Natural killer cell treated with Interleukin-12 subunit alpha and Interleukin-12 subunit beta and Interleukin-15 and Interleukin-18, amount 100 ng/mL, for 72 hours (primary cell): ENCODE measurements around the gene PARVA. TPM values are rescaled to one million over a fixed set of nuclear protein-coding genes. Genes with fewer than 3 reads are reported as not detected.

Source experiments
- ATAC-seq, 2 donors: fragments of 150-1000 bp; cut with Tn5 transposase in 1 of 2; sonication (Bioruptor Pico), chemical (Tn5 transposase) in 1 of 2; 2 replicates each; pipeline ENCODE4 v1.10.0; 2021
- DNase-seq: peaks from one replicate; pipeline ENCODE4 v3.0.0; 2022; ENCODE audit warnings: low spot score
- H3K27ac Mint-ChIP-seq, 2 donors: 1 replicate in 1 of 2; 2 replicates in 1 of 2; pipeline ENCODE4 v1.8.0; 2022; ENCODE audit warnings: mixed read lengths in 2 of 2, mild to moderate bottlenecking in 1 of 2, moderate library complexity in 1 of 2
- H3K27me3 Mint-ChIP-seq, 2 donors: 1 replicate in 1 of 2; 2 replicates in 1 of 2; pipeline ENCODE4 v1.8.0; 2022; ENCODE audit warnings: mixed read lengths in 2 of 2
- H3K36me3 Mint-ChIP-seq: one replicate; pipeline ENCODE4 v1.8.0; 2022; ENCODE audit warnings: mixed read lengths
- H3K4me1 Mint-ChIP-seq, 2 donors: 1 replicate in 1 of 2; 2 replicates in 1 of 2; pipeline ENCODE4 v1.8.0; 2022; ENCODE audit warnings: low read depth in 2 of 2, mixed read lengths in 2 of 2, mild to moderate bottlenecking in 1 of 2
- H3K4me3 Mint-ChIP-seq: one replicate; pipeline ENCODE4 v1.8.0; 2022; ENCODE audit warnings: mixed read lengths
- H3K9me3 Mint-ChIP-seq: 2 replicates; pipeline ENCODE4 v1.8.0; 2022; ENCODE audit warnings: mixed read lengths
- total RNA-seq, 2 donors: library from RNA; stranded (reverse); gene quantifications; one replicate each; pipeline ENCODE4 v1.2.3, GENCODE V29; 2022

PARVA gene
- total RNA-seq, 2 donors from 2014 or later, result not detected

- H3K9me3 Mint-ChIP-seq, result no peaks in the 10 kb centered on the region
- H3K36me3 Mint-ChIP-seq, result no peaks in the 10 kb centered on the region
- ATAC-seq (no peak), DNase-seq (no peak)
- no peaks in the 10 kb centered on the region for H3K4me1 Mint-ChIP-seq
- H3K4me3 Mint-ChIP-seq, result no peak overlapping the region
- no peak overlapping the region for H3K27ac Mint-ChIP-seq
- H3K27me3 Mint-ChIP-seq, result peaks cover 18 to 48% of the 10 kb centered on the region in 2 donors
Measured at GRCh38 chr11:12556155-12556554, 178.8 kb downstream of the PARVA start.

DNA sequence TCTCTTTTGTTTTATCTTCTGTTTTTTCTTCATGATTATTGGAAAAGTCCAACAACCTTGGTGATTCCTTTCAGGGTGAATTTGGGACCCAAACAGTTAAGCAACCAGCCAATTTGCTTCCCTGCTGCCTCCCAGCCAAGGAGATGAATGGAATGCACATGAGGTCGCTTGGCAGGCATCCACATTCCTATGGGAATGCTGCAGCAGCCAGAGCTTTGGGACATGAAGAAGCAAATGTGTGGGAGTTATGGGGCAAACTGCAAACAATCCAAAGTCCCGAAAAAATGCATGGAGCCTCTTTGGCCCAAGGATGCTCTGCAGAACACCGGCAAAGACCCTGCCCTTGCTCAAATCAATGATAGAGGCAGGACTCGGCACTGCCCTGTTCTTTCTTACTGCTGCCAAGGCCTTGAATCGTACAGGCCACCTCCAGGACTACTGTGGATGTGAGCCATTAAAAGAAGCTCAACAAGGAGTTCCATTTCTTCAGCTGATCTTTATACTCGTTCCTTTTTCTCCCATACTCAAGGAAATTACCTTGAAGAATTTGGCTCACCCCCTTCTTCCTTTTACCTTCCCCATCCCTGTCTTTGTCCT is 179.5 kb downstream of the PARVA start:
- peaks cover 19 to 51% of the 10 kb centered on the region in 2 donors for H3K27me3 Mint-ChIP-seq
- H3K9me3 Mint-ChIP-seq, result no peaks in the 10 kb centered on the region
- no peaks in the 10 kb centered on the region for H3K36me3 Mint-ChIP-seq
- DNase-seq (no peak), ATAC-seq (no peak)
- H3K4me3 Mint-ChIP-seq, result no peak overlapping the region
- H3K27ac Mint-ChIP-seq, result no peak overlapping the region
- no peaks in the 10 kb centered on the region for H3K4me1 Mint-ChIP-seq

DNA sequence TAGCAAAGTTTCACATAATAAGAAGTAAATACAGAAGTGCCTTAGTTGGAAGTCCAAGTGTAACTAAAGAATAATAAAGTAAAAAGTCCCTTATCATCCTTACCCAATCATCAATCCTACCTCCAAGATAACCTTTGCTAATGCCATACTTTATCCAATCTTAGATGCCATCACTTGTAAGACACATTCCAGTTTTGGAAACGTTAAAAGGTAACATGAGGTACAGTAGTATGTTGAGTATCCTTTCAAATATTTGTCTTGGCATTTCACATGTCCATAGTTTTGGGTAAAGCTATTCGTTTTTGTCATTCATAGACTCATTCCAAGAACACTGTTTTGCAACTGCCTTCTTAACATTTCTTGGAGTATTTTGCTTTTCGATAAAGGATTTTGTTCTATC is 181.6 kb downstream of the PARVA start:
- H3K9me3 Mint-ChIP-seq, result no peaks in the 10 kb centered on the region
- no peaks in the 10 kb centered on the region for H3K36me3 Mint-ChIP-seq
- H3K4me1 Mint-ChIP-seq, result no peaks in the 10 kb centered on the region
- no peak overlapping the region for H3K27ac Mint-ChIP-seq
- ATAC-seq, result no peak
- no peak overlapping the region for H3K4me3 Mint-ChIP-seq
- no peak for DNase-seq
- H3K27me3 Mint-ChIP-seq, result peaks cover 21 to 53% of the 10 kb centered on the region in 2 donors

GRCh38 chr11:12560362-12560761 is 183.0 kb downstream of the PARVA start:
- no peak for ATAC-seq
- Mint-ChIP-seq H3K9me3 (no peaks in the 10 kb centered on the region), H3K4me3 (no peak overlapping the region), H3K36me3 (no peaks in the 10 kb centered on the region), H3K4me1 (no peaks in the 10 kb centered on the region), H3K27ac (no peak overlapping the region), H3K27me3 (peaks cover 19 to 39% of the 10 kb centered on the region in 2 donors)
- no peak for DNase-seq

GRCh38 chr11:12560861-12561260 is 183.5 kb downstream of the PARVA start:
- DNase-seq (no peak), ATAC-seq (no peak)
- Mint-ChIP-seq H3K4me1 (no peaks in the 10 kb centered on the region), H3K36me3 (no peaks in the 10 kb centered on the region), H3K27ac (no peak overlapping the region), H3K4me3 (no peak overlapping the region), H3K27me3 (peaks cover 19 to 35% of the 10 kb centered on the region in 2 donors), H3K9me3 (no peaks in the 10 kb centered on the region)

DNA sequence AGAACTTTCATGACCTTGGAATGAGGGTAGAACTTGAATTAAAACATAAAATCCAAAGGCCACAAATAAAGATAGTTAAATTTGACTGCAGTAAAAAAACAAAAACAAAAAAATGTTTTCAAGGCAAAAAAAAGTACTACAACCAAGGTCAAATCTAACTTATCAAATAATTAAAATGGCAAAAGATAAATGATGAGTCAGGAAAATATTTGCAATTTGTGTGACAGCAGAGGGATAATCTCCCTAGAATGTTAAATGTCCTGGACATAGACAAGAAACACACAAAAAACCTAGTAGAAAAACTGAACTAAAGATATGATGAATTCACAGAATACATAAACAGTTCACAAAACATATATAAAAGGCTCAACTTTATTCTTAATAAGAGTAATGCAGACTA is 186.6 kb downstream of the PARVA start:
- Mint-ChIP-seq H3K36me3 (no peaks in the 10 kb centered on the region), H3K4me1 (no peaks in the 10 kb centered on the region), H3K9me3 (peaks cover 4% of the 10 kb centered on the region), H3K27me3 (peaks cover 23 to 34% of the 10 kb centered on the region in 2 donors), H3K4me3 (no peak overlapping the region), H3K27ac (no peak overlapping the region)
- ATAC-seq (no peak), DNase-seq (no peak)

DNA sequence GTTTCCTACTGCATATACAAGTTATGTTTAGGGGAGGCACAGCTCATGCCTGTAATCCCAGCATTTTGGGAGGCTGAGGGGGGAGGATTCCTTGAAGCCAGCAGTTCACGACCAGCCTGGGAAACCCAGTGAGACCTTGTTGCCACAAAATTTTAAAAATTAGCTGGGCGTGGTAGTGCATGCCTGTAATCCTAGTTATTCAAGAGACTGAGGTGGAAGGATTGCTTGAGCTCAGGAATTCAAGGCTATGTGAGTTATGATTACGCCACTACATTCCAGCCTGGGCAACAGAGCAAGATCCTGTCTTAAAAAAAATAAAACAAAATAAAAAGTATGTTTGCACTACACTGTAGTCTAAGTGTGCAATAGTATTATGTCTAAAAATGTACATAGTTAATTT is 188.0 kb downstream of the PARVA start:
- ATAC-seq, result no peak

DNA sequence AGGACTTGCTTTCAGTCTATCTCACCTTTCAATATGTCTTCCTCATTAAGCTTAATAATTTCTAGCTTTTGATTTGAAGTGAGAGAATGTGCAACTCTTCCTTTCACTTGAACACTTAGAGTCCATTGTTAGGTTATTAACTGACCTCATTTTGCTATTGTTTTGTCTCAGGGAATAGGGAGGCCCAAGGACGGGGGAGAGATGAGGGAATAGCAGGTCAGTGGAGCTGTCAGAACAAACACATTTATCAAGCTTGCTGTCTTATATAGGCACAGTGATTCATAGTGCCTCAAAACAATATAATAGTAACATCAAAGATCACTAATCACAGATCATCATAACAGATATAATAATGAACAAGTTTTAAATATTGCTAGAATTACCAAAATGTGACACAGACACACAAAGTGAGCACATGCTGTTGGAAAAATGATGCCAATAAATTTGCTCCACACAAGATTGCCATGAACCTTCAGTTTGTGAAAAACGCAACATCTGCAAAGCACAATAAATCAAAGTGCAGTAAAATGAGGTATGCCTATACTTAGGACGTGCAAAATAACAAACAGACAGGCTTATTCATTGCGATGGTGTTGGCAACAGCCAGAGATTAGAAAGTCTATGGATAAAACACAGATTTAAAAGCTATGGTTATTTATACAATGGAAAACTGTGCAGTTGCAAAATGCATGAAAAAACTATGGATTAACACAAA is 190.5 kb downstream of the PARVA start:
- peaks cover 26 to 35% of the 10 kb centered on the region in 2 donors for H3K27me3 Mint-ChIP-seq
- H3K36me3 Mint-ChIP-seq, result no peaks in the 10 kb centered on the region
- no peak overlapping the region for H3K4me3 Mint-ChIP-seq
- no peaks in the 10 kb centered on the region for H3K4me1 Mint-ChIP-seq
- peaks cover 4% of the 10 kb centered on the region for H3K9me3 Mint-ChIP-seq
- ATAC-seq, result no peak
- no peak overlapping the region for H3K27ac Mint-ChIP-seq
- no peak for DNase-seq

More for the DNA sequence above, 188.0 kb downstream of the PARVA start:
- H3K4me1 Mint-ChIP-seq, result no peaks in the 10 kb centered on the region
- H3K27me3 Mint-ChIP-seq, result peaks cover 22 to 35% of the 10 kb centered on the region in 2 donors
- no peaks in the 10 kb centered on the region for H3K36me3 Mint-ChIP-seq
- DNase-seq, result no peak
- no peak overlapping the region for H3K27ac Mint-ChIP-seq
- H3K4me3 Mint-ChIP-seq, result no peak overlapping the region
- H3K9me3 Mint-ChIP-seq, result peaks cover 4% of the 10 kb centered on the region

- H3K27ac Mint-ChIP-seq, result no peak overlapping the region
- ATAC-seq, result no peak
- no peaks in the 10 kb centered on the region for H3K4me1 Mint-ChIP-seq
Measured at GRCh38 chr11:12569499-12570425, 192.4 kb downstream of the PARVA start.

GRCh38 chr11:12573707-12574485 is 196.5 kb downstream of the PARVA start:
- Mint-ChIP-seq H3K9me3 (no peaks in the 10 kb centered on the region), H3K27me3 (peaks cover 26 to 55% of the 10 kb centered on the region in 2 donors), H3K36me3 (no peaks in the 10 kb centered on the region), H3K27ac (no peak overlapping the region), H3K4me1 (no peaks in the 10 kb centered on the region), H3K4me3 (no peak overlapping the region)
- DNase-seq (no peak), ATAC-seq (no peak)

More at GRCh38 chr11:12569499-12570425, 192.4 kb downstream of the PARVA start:
- Mint-ChIP-seq H3K36me3 (no peaks in the 10 kb centered on the region), H3K27me3 (peaks cover 34 to 46% of the 10 kb centered on the region in 2 donors), H3K4me3 (no peak overlapping the region), H3K9me3 (peaks cover 4% of the 10 kb centered on the region)
- DNase-seq, result no peak

DNA sequence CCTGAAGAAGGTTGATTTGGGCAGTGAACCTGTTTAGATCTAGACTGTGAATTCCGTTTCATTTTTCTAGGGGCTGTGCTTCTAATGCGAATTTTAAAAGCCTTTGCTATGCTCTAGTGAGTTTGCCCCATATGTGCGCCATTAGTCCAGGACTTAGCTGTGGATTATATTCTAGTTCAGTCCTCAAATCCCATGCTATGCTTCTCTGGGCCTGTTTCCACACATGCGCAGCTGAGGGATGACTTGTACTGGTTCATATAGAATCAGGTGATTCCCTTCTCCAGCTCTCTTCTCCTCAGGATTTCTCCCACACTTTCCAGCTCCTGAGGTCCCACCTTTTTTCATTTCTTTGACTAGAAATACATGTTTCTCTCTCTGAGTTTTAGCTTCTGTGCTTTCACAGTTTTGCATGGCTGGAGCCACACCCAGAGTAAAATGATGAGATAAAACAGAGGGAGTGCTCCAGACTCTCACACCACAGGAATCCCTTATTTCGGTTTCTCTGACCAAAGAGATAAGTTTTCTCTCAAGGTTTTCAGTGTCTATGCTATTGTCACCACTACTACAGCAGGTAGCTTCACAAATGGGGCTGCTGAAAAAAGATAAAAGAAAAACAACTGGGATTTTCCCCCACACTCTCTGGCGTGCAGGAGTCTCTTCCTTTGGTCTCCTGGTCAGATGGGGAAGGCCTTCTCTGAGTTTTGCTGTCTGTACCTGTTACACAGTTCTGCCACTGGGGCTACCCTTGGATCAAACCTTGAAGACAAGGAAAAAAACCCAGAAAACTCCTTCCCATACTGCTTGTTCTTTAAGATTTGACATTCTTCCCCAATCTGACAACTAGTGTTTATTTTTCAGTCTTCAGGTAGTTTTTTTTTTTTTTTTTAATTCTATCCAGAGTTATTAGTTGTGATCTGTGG is 200.6 kb downstream of the PARVA start:
- Mint-ChIP-seq H3K4me1 (no peaks in the 10 kb centered on the region), H3K27ac (no peak overlapping the region)

DNA sequence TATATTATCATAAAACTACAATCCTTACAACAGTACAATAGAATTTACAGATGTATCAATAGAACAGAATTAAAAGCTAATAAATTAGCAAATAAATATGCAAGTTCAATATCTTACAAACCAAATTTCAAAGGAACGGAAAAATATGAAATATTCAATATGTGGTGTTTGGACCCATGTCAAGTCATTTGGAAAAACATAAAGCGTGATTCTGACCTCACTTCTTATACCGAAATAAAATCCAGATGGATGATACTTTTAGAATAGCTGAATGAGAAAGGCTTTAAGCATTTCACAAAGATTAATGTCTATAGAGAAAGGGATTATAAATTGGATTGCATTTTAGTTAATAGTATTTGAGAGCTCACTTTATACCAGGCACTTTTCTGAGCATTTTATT is 204.0 kb downstream of the PARVA start:
- H3K36me3 Mint-ChIP-seq, result no peaks in the 10 kb centered on the region
- H3K27me3 Mint-ChIP-seq, result peaks cover 10 to 46% of the 10 kb centered on the region in 2 donors
- no peaks in the 10 kb centered on the region for H3K9me3 Mint-ChIP-seq
- no peak overlapping the region for H3K4me3 Mint-ChIP-seq
- ATAC-seq (no peak), DNase-seq (no peak)
- H3K4me1 Mint-ChIP-seq, result no peaks in the 10 kb centered on the region
- no peak overlapping the region for H3K27ac Mint-ChIP-seq

More for the DNA sequence above, 200.6 kb downstream of the PARVA start:
- DNase-seq (no peak), ATAC-seq (no peak)
- no peak overlapping the region for H3K4me3 Mint-ChIP-seq
- no peaks in the 10 kb centered on the region for H3K9me3 Mint-ChIP-seq
- H3K27me3 Mint-ChIP-seq, result peaks cover 18 to 53% of the 10 kb centered on the region in 2 donors
- H3K36me3 Mint-ChIP-seq, result no peaks in the 10 kb centered on the region
